AG09309 (cell line): ENCODE data around the gene SLC2A13.

ENCODE experiments used
- DNase-seq: peaks from one replicate; pipeline ENCODE4 v3.0.0-alpha.2; 2010; ENCODE audit warnings: low read depth
- H3K4me3 ChIP-seq: 2 replicates; pipeline ENCODE4 v1.5.1; 2011; ENCODE audit warnings: mild to moderate bottlenecking, low read depth, low read length, moderate library complexity; ENCODE audit not compliant: control insufficient read depth
- CTCF ChIP-seq: IDR thresholded peaks from 2 replicates; pipeline ENCODE4 v1.5.1; 2011; ENCODE audit warnings: mild to moderate bottlenecking, low read depth, low read length, inconsistent platforms; ENCODE audit not compliant: insufficient read depth, control insufficient read depth; ENCODE audit errors: missing control alignments

SLC2A13 gene

GRCh38 chr12:40013292-40013691 is 92.6 kb downstream of the SLC2A13 start:
- H3K4me3 ChIP-seq: no peak overlapping the region
- TF ChIP-seq CTCF: no peak
- DNase-seq: no peak

- no peak overlapping the region for H3K4me3 ChIP-seq
- TF ChIP-seq CTCF: no peak
- DNase-seq: no peak
These were observed 93.2 kb downstream of the SLC2A13 start for GRCh38 chr12:40012711-40013110.

DNA sequence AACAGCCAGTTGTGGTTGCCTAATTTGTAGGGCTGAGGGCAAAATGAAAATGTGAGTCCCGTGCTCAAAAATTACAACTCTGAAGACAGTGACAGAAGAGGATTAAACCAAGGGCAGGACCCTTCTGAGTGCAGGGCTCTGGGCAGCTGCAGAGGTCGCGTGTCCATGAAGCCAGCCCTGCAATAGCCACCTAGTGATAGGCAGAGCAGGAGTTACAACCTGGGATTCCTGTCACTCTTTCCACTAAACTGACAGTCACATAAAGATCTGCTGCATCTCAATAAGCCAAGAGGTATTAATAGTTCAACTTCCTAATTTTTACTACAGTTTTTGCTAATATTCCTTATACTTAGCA is 94.1 kb downstream of the SLC2A13 start:
- no peak for TF ChIP-seq CTCF
- no peak overlapping the region for H3K4me3 ChIP-seq
- DNase-seq: no peak

- peak; percentile 44 for DNase-seq
- peak; percentile 83 for TF ChIP-seq CTCF
- H3K4me3 ChIP-seq: no peak overlapping the region
These were observed 94.7 kb downstream of the SLC2A13 start for GRCh38 chr12:40010899-40011774.

- DNase-seq: no peak
- no peak for TF ChIP-seq CTCF
- H3K4me3 ChIP-seq: no peak overlapping the region
These were observed 103.4 kb downstream of the SLC2A13 start for GRCh38 chr12:40002178-40003169.

- no peak overlapping the region for H3K4me3 ChIP-seq
- DNase-seq: no peak
- TF ChIP-seq CTCF: no peak
These were observed 104.5 kb downstream of the SLC2A13 start for GRCh38 chr12:40001406-40001805.
